ENCODE results near the gene MICU2.

DNA sequence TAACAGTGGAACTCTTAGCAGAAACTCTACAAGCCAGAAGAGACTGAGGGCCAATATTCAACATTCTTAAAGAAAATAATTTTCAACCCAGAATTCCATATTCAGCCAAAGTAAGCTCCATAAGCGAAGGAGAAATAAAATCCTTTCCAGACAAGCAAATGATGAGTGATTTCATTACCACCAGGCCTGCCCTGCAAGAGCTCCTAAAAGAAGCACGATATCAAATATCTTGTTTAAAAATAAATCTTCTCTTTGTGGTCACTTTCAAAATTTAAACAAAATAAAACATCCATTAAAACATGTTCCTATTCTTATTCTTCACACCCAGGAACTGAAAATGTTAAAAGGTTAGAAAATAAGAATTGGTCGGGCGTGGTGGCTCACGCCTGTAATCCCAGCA is 13.7 kb downstream of the MICU2 start:
- TF ChIP-seq, protein P1, sequence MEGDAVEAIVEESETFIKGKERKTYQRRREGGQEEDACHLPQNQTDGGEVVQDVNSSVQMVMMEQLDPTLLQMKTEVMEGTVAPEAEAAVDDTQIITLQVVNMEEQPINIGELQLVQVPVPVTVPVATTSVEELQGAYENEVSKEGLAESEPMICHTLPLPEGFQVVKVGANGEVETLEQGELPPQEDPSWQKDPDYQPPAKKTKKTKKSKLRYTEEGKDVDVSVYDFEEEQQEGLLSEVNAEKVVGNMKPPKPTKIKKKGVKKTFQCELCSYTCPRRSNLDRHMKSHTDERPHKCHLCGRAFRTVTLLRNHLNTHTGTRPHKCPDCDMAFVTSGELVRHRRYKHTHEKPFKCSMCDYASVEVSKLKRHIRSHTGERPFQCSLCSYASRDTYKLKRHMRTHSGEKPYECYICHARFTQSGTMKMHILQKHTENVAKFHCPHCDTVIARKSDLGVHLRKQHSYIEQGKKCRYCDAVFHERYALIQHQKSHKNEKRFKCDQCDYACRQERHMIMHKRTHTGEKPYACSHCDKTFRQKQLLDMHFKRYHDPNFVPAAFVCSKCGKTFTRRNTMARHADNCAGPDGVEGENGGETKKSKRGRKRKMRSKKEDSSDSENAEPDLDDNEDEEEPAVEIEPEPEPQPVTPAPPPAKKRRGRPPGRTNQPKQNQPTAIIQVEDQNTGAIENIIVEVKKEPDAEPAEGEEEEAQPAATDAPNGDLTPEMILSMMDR (IDR thresholded peaks at IDR 0.05; ENCODE audit: low read depth, low read length), result no peak
- TF ChIP-seq EZH2phosphoT487 (IDR thresholded peaks at IDR 0.05; ENCODE audit: low read depth), result no peak
